Erythroblast (primary cell): ENCODE data around the gene SLIT1.

Experiments used
- GATA1 ChIP-seq: IDR thresholded peaks from 2 replicates; pipeline ENCODE4 v1.6.1; 2011; ENCODE audit warnings: low read depth, mild to moderate bottlenecking, control low read depth, low read length, moderate library complexity
- POLR2A ChIP-seq: IDR thresholded peaks from 2 replicates; pipeline ENCODE4 v1.6.1; 2011; ENCODE audit warnings: mild to moderate bottlenecking, low read length

- no peak for TF ChIP-seq POLR2A
- TF ChIP-seq GATA1, result no peak
These were observed 53.5 kb downstream of the SLIT1 start for GRCh38 chr10:97132273-97132672.
